PC-9 (cell line): ENCODE results near the gene ALG1.

Experiments
- CTCF ChIP-seq: fragments of 200-600 bp; sonication (generic); conservative IDR thresholded peaks from 2 replicates; pipeline ENCODE4 v1.6.1; 2017; ENCODE audit warnings: mixed run types, antibody characterized with exemption, mild to moderate bottlenecking, moderate library complexity
- EZH2 ChIP-seq: fragments of 200-600 bp; sonication (generic); IDR thresholded peaks from 2 replicates; pipeline ENCODE4 v1.8.0; 2017; ENCODE audit warnings: antibody characterized with exemption, low read depth

- TF ChIP-seq CTCF: no peak
- no peak for TF ChIP-seq EZH2
Observed at GRCh38 chr16:5069854-5070253, 1.8 kb upstream of the ALG1 start.
